ENCODE measurements around the gene ZNF439.
A peak's percentile ranks its signal among the peaks of the same experiment; 100 is the strongest.
"Not testable (repeated sequence)": the region's sequence is repeated elsewhere in the genome, so short reads cannot be mapped to it uniquely, and the experiment has no call there.

ZNF439 gene

GRCh38 chr19:11848594-11849469, at the start of gene ZNF439:
Gene ZNF439, plus strand, starts transcription at chr19:11848726. Its CDS starts 142 bp downstream, at chr19:11848868.
- DNase-seq = peak; percentile 77

- DNase-seq = no peak
Measured at GRCh38 chr19:11806354-11807098, 42.0 kb upstream of the ZNF439 start.

DNA sequence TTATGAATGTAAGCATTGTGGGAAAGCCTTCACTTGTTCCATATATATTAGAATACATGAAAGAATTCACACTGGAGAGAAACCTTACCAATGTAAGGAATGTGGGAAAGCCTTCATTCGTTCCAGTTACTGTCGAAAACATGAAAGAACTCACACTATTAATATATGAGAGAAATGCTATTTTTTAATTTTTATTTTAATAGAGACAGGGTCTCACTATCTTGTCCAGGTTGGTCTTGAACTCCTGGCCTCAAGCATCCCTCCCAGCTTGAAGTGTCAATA, 41.5 kb upstream of the ZNF439 start:
- no peak for DNase-seq

- DNase-seq = no peak
Measured at GRCh38 chr19:11813703-11814028, 34.9 kb upstream of the ZNF439 start.

DNA sequence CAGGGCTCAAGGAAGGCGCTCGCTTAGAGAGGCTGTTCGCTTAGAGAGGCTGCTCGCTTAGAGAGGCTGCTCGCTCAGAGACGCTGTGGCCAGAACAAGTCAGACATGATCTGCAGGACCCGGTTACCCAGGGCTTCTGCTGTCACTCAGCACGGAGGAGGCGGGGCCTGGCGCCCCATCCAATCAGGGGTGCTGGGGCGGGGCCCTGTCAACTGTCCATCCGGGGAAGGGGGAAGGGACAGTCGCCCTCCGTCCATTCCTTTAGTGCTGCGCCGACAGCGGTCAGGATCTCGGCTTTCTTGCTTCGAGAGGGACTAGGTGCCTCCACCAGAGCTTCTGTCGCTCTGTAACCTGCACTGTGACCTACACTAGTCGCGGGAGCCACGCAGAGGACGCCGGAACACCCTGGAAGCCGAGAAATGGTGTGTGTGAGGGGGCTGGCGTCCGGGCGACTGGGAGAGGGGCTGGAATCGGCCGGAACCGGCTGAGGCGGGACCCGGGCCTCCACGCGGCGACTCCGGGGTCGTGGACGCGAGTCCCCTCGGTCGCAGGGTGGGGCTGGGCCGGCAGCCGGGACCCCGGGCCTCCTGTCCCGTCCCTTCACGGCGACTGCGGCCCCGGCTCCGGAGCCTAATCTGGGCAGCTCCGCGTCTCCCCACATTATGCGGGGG, 34.4 kb upstream of the ZNF439 start, which contains the start of gene ZNF440:
Gene ZNF440, plus strand, starts transcription at position 245 of the 671 bp plus-strand sequence. Its CDS starts 175 bp downstream, at position 420.
- peak; percentile 89 for DNase-seq

GRCh38 chr19:11814700-11815035, 33.9 kb upstream of the ZNF439 start:
- DNase-seq = peak; percentile 25

DNA sequence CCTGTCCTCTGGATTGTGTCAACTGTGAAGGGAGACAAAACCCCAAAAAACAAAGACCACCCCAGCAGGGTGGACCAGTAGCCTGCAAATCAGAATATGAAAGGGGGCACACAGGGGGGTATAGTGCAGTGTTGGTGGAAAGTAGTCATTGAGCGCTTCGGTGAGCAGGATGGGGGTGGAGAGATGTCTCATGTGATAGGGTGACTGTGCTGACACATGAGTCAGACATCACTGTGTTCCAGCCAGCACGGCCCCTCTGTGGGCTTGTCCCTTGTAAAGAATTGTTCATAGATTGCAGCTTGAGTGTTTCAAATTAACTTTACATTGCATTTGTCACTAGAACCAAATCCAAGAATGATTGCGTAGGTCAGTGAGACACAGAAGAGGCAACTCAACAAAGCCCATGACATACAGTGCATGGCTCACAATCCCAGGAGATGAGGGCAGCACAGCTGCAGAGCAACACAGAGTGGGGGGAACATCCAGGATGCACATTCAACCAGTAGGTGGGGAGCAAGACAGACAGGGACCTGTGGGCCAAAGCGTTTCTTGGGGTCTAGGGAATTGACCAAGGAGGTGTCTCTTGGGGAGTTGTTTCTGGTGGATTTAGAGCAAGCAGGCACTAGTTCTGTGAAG, 26.9 kb upstream of the ZNF439 start:
- DNase-seq = peak; percentile 39

DNA sequence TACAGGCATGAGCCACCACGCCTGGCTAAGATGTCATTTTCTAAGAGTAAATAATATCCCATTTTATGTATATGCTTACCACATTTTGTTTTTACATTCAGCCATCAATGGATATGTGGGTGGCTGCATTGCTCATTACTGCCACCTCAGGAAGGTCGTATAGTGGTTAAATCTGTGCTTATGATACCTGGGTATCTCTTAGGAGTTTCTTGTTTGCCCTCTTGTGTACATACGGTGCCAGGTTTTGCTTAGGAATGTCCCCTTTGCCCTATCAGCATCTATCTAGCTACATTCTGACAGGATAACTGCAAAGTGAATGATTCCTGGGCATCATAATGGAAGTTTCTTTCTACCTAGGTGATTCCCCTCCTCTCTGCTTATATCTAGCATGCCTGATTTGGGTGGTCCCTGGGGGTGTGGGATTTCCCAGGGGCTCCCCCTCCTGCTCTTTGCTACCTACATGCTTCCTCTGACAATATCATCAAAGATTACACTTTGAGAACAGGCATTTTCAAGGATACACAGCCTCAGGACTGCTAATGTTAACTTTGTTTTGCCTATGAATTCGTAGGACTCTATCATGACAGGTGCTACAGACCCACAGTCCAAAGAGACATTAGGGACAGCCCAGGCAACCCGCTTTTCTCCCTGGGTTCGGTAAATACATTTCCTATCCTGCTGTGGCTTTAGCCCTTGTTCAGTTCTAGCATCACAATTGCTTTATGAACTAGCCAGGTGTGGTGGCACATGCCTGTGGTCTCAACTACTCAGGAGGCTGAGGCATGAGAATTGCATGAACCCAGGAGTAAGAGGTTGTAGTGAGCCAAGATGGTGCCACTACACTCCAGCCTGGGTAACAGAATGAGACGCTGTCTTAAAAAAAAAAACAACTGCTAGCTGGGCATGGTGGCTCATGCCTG, 19.3 kb upstream of the ZNF439 start:
- DNase-seq = not testable (repeated sequence)

- DNase-seq = no peak
Measured at GRCh38 chr19:11832253-11832912, 16.1 kb upstream of the ZNF439 start.

- DNase-seq = no peak
Measured at GRCh38 chr19:11833541-11833940, 15.0 kb upstream of the ZNF439 start.

DNA sequence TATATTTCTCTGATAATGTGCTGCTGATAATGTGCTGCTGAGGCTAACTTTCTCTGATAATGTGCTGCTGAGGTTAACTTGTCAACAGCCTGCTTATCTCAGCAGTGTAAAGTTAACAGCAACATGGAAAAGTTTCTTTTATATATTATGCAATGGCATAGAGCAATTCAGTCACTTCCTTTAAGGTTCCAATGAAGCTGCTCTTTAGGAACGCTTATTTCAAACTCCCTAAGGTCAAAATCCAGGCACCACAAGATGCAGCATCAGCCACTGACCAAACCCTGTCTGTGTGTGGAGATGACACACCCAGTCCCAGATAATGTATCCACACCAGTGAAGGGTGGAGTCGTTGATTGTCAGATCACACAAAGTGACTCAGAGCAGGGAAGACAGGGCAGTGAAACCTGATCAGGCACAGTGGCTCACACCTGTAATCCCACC, 12.9 kb upstream of the ZNF439 start:
- DNase-seq = not testable (repeated sequence)

DNA sequence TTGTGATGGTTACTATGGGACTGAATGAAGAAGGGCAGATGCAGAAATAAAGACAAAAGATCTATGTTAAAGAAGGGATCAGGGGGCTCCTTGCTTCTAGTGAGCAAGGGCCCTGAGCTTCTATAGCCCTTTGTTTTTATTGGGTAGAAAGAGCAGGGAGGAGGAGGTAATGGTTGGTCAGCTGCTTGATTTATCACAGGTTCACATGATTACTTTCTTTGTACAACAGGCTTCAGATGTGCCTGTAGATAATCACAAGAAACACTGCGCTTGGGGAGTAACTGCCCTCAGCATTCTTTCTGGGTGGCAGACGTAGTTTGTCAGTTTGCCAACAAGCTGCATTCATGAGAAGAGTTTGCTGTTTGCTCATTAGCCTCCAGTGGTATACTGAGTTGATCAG, 4.8 kb upstream of the ZNF439 start:
- DNase-seq = no peak

DNA sequence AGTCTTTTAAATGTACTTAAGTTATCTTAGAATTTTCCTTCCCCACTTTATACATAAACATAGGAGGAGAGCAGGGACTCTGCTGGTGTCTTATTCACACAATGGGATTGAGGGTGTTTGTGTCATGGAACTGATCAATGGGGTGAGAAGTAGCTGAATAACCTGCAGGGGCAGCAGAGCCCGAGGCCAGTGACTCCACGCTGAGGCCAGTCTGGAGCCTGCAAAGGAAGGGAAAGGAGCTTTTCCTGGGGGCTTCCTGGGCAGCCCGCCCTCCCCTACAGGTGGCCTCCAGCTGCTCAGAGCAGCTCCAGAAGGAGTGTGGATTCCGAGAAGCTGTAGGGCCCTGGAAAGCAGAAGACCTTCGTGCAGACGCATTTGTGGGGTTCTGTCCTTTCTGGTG, 911 bp upstream of the ZNF439 start:
- not testable (repeated sequence) for DNase-seq

GRCh38 chr19:11848200-11848593, 329 bp upstream of the ZNF439 start:
- no peak for DNase-seq

DNA sequence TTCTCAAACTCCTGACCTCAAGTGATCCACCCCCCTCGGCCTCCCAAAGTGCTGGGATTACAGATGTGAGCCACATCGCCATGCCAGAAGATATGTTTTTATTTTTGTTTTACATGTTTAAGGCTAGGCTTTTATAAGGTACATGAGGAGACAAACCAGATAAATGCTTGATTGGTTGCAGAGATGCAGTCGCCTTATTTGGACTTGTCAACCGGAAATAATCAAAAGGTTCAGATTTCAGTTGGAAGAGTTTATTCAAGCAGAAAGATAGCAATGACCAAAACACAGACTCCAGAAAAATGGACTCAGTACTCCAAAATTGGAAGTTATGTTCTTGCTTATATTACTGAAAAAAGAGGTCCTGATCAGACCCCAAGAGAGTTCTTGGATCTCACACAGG, 1.8 kb downstream of the ZNF439 start:
- DNase-seq = not testable (repeated sequence)

DNA sequence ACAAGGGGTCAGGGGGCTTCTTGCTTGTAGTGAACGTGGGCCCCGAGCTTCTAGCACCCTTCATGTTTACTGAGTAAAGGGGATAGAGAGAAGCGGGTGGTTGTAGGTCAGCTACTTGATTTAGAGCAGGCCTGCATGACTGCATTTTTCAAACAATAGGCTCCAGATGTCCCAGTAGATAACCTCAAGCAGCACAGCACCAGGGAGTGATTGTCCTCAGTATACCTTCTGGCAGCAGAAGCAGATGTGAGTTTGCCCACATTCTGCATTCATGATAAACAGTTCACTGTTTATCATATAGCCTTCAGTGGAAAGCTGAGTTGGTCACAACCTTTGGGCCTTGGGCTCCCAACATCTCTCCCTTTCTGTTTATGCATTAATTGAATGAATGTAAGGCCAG, 4.8 kb downstream of the ZNF439 start:
- DNase-seq = no peak

DNA sequence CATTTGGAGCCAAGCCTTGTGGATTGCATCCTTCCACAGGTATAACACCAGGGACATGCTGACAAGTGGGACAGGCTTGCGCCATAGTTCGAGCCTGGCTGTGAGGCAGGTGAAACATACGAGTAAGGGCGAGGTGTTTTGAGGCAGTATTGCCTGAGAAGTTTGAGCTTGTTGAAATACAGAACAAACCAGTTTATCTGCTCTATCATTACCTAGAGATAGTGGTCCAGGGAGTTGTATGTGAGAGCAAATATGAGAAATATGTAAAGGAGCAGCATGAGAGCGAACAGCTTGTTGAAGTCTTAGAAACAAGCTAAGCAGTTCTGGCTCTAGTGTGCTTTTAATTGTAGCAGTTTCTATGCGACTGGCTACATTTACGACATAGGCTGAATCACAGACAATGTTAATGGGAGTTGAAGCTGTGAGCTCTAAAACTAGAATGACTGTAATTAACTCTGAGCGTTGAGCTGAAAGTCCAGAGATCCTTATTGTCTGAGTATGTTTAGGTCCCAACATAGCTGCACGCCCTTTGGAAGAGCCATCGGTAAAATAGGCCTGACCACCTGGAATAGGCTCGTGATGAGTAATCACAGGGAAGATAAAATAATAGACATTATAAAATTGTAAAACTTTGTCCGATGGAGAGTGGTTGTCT, 8.2 kb downstream of the ZNF439 start:
- no peak for DNase-seq

GRCh38 chr19:11860721-11861120, 12.2 kb downstream of the ZNF439 start:
- no peak for DNase-seq

GRCh38 chr19:11861301-11861700, 12.8 kb downstream of the ZNF439 start:
- DNase-seq = no peak

DNA sequence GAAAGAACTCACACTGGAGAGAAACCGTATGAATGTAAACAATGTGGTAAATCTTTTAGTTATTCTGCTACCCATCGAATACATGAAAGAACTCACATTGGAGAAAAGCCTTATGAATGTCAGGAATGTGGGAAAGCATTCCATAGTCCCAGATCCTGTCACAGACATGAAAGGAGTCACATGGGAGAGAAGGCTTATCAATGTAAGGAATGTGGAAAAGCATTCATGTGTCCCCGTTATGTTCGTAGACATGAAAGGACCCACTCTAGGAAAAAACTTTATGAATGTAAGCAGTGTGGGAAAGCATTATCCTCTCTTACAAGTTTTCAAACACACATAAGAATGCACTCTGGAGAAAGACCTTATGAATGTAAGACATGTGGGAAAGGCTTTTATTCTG, 19.2 kb downstream of the ZNF439 start:
- peak; percentile 2 for DNase-seq

DNA sequence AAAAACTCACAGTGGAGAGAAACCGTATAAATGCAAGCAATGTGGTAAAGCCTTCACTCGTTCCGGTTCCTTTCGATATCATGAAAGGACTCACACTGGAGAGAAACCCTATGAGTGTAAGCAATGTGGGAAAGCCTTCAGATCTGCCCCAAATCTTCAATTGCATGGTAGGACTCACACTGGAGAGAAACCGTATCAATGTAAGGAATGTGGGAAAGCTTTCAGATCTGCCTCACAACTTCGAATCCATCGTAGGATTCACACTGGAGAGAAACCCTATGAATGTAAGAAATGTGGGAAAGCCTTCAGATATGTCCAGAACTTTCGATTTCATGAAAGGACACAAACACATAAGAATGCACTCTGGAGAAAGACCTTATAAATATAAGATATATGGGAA, 19.7 kb downstream of the ZNF439 start:
- DNase-seq = no peak

All from fibroblast of skin of right quadriceps (primary cell).